ENCODE results near the gene TMEM132C. TPM values are rescaled to one million over a fixed set of nuclear protein-coding genes. Genes with fewer than 3 reads are reported as not detected.

The TMEM132C gene
- total and polyA plus RNA-seq, 2 of the 4 experiments (the other 2 are of a cell fraction) = not detected

DNA sequence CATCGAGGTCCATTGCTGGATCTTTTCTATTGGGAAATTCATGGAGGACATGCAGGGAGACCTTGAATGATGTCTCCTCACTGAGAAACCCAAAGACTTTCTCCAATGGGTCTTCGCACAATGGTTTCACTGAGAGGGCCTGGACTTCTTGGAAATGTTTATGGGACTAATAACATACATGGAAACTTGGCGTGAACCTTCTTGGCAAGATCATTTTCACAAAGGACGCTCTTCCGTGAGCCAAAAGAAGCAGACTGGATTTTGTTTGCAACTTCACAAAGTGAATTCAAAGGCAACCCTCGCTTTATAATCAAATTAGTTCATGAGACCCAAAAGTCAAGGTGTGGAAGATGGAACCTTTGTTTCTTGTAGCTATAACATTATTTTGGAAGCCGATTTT is 154.4 kb downstream of the TMEM132C start:
- H4K8ac ChIP-seq (ENCODE audit: low read depth in 2 of 2, low read length in 2 of 2) = no peak overlapping the region
- CTCF ChIA-PET = no interaction called here

More for the DNA sequence above, 154.4 kb downstream of the TMEM132C start:
- Histone ChIP-seq H3K9me3 (ENCODE audit: control insufficient read depth, insufficient read depth, low read length) (peaks cover 31% of the 10 kb centered on the region), H3K4me3 (ENCODE audit: insufficient read depth, low read depth, low read length) (no peak overlapping the region), H2BK120ac (ENCODE audit: low read depth, low read length) (no peak overlapping the region), H3K9ac (ENCODE audit: low read depth, low read length) (no peak overlapping the region), H4K20me1 (ENCODE audit: insufficient read depth, low read length) (no peaks in the 10 kb centered on the region), H3K27ac (ENCODE audit: insufficient read depth, low read length) (no peak overlapping the region), H3K36me3 (ENCODE audit: control insufficient read depth, insufficient read depth, low read length) (no peaks in the 10 kb centered on the region), H3K4ac (ENCODE audit: low read depth, low read length) (no peak overlapping the region), H2AK9ac (replicated peaks; ENCODE audit: low read depth, low read length, poor library complexity) (no peak overlapping the region), H4K5ac (ENCODE audit: low read depth, low read length) (no peak overlapping the region), H3K4me2 (ENCODE audit: low read depth, low read length) (no peak overlapping the region), H3K9me1 (ENCODE audit: insufficient read depth, low read length) (no peaks in the 10 kb centered on the region), H2AFZ (replicated peaks; ENCODE audit: low read length, poor library complexity) (no peak overlapping the region), H3K4me1 (ENCODE audit: control insufficient read depth, insufficient read depth, low read length) (no peaks in the 10 kb centered on the region), H3K56ac (ENCODE audit: extremely low read depth, insufficient read depth, low read length) (no peak overlapping the region), H3K23ac (ENCODE audit: low read depth, low read length) (no peak overlapping the region), H2BK20ac (ENCODE audit: low read depth, low read length) (no peak overlapping the region), H3K79me1 (ENCODE audit: low read depth in 1 of 2, low read length in 2 of 2) (no peaks in the 10 kb centered on the region), H2BK5ac (ENCODE audit: low read depth, low read length, poor library complexity, severe bottlenecking) (no peak overlapping the region), H2BK15ac (ENCODE audit: low read depth, low read length) (no peak overlapping the region), H3K27me3 (ENCODE audit: control insufficient read depth, insufficient read depth, low read length) (no peaks in the 10 kb centered on the region), H2AK5ac (ENCODE audit: low read depth, low read length) (no peak overlapping the region), H3K14ac (replicated peaks; ENCODE audit: low read depth, low read length) (no peak overlapping the region), H3K18ac (ENCODE audit: low read depth, low read length) (no peak overlapping the region), H4K91ac (ENCODE audit: insufficient read depth, low read depth, low read length) (no peak overlapping the region)
- dilution Hi-C loops (cut with HindIII; ENCODE audit: low sequenced_read_pairs, unreplicated experiment) = no loop called here
- POLR2A ChIA-PET (ENCODE audit: unreplicated experiment) = no interaction called here
- intact Hi-C loops (cut with micrococcal nuclease) = no loop called here
- in situ Hi-C loops (cut with MboI; ENCODE audit: low sequenced_read_pairs) = no loop called here
- no peak for ATAC-seq (ENCODE audit: low read depth)
- no TSS peak for BruUV-seq (replicated peaks)
- no peak for DNase-seq
- TF ChIP-seq FOS (IDR thresholded peaks at IDR 0.05; ENCODE audit: low read depth, low read length) (no peak), RAD21 (IDR thresholded peaks at IDR 0.05; ENCODE audit: low read length) (no peak)
- WGBS, 2 experiments (ENCODE audit: extremely low coverage in 2 of 2, insufficient read length in 1 of 2) = 20% methylated on average over 3 of the region's 7 CpGs; no CpG with 5 or more reads in 1 of the 2 experiments

Measured in IMR-90 (cell line).